DND-41 (cell line): ENCODE data around the gene SPINK9.
A peak's percentile ranks its signal among the peaks of the same experiment; 100 is the strongest.

Experiments used
- ATAC-seq: fragments of 200-7000 bp; cut with Tn5 transposase; 3 replicates; pipeline ENCODE4 v1.9.1; 2021; ENCODE audit warnings: low read depth; ENCODE audit not compliant: insufficient read depth
- DNase-seq: peaks from one replicate; pipeline ENCODE4 v3.0.0-alpha.2; 2020
- H2AFZ ChIP-seq: 2 replicates; pipeline ENCODE4 v1.6.0; 2012; ENCODE audit warnings: low read depth, low read length
- H3K27ac ChIP-seq: 2 replicates; pipeline ENCODE4 v1.5.1; 2012; ENCODE audit warnings: low read length, inconsistent platforms
- H3K27me3 ChIP-seq: fragments of 200-600 bp; sonication (generic); 2 replicates; pipeline ENCODE4 v1.6.0; 2012; ENCODE audit warnings: low read length, mild to moderate bottlenecking, inconsistent platforms; ENCODE audit not compliant: insufficient read depth, poor library complexity
- H3K36me3 ChIP-seq: 2 replicates; pipeline ENCODE4 v1.5.1; 2012; ENCODE audit warnings: low read length, inconsistent platforms; ENCODE audit not compliant: insufficient read depth
- H3K4me1 ChIP-seq: 2 replicates; pipeline ENCODE4 v1.5.1; 2012; ENCODE audit warnings: mild to moderate bottlenecking, low read length; ENCODE audit not compliant: insufficient read depth
- H3K4me2 ChIP-seq: 2 replicates; pipeline ENCODE4 v1.6.0; 2012; ENCODE audit warnings: mild to moderate bottlenecking, moderate library complexity, low read length, inconsistent platforms; ENCODE audit not compliant: insufficient read depth
- H3K4me3 ChIP-seq, 2 experiments: fragments of 200-600 bp in 1 of 2; shearing (Covaris generic) in 1 of 2; 2 replicates each; pipeline ENCODE4 v1.5.1; 2012 to 2016; ENCODE audit warnings: inconsistent platforms in 2 of 2, low read length in 2 of 2, mild to moderate bottlenecking in 2 of 2, low read depth in 1 of 2, moderate library complexity in 1 of 2
- H3K79me2 ChIP-seq: 2 replicates; pipeline ENCODE4 v1.6.0; 2012; ENCODE audit warnings: low read length, inconsistent platforms; ENCODE audit not compliant: insufficient read depth
- H3K9ac ChIP-seq: 2 replicates; pipeline ENCODE4 v1.6.0; 2012; ENCODE audit warnings: low read depth, mild to moderate bottlenecking, inconsistent platforms, low read length, moderate library complexity
- H3K9me3 ChIP-seq: 2 replicates; pipeline ENCODE4 v1.5.1; 2012; ENCODE audit warnings: low read length, moderate library complexity, mild to moderate bottlenecking, inconsistent platforms; ENCODE audit not compliant: insufficient read depth, severe bottlenecking
- H4K20me1 ChIP-seq: 2 replicates; pipeline ENCODE4 v1.6.0; 2012; ENCODE audit warnings: low read length; ENCODE audit not compliant: insufficient read depth
- EZH2 ChIP-seq: IDR thresholded peaks from 3 replicates; pipeline ENCODE4 v1.6.1; 2012; ENCODE audit warnings: borderline replicate concordance, low read depth, mild to moderate bottlenecking, moderate library complexity, low read length, inconsistent platforms; ENCODE audit not compliant: severe bottlenecking
- TF ChIP-seq, protein P1 (sequence below): IDR thresholded peaks from 2 replicates; pipeline ENCODE4 v1.5.1; 2012; ENCODE audit warnings: borderline replicate concordance, low read length, moderate library complexity, mild to moderate bottlenecking; ENCODE audit not compliant: poor library complexity, severe bottlenecking; ENCODE audit errors: extremely low read depth

SPINK9 gene

DNA sequence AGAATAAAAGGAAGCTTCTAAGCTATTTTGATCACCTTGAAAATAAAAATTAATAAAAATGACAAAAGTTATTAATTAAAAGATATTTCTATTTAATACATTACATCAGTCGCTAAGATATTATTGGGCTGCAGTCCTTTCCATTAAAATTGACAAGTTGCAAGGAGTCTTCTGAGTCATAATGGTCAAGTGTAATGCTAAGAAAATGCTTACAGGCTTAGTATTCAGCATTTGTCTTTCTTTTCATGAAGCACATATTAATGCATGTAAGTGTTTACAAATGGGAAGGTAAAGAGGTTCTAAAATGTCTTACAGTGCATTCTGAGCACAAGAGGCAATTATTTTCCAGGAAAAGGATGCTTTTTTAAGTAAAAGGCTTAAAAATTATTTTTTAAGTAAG lies 17.3 kb downstream of the SPINK9 start:
- Histone ChIP-seq H2AFZ (no peak overlapping the region), H3K4me1 (no peaks in the 10 kb centered on the region), H4K20me1 (no peaks in the 10 kb centered on the region), H3K9me3 (no peaks in the 10 kb centered on the region), H3K27ac (no peak overlapping the region), H3K4me2 (no peak overlapping the region), H3K4me3 (no peak overlapping the region), H3K27me3 (no peaks in the 10 kb centered on the region), H3K36me3 (no peaks in the 10 kb centered on the region), H3K79me2 (no peaks in the 10 kb centered on the region), H3K9ac (no peak overlapping the region)
- DNase-seq: no peak
- no peak for ATAC-seq
- no peak for TF ChIP-seq EZH2
- TF ChIP-seq, protein P1, sequence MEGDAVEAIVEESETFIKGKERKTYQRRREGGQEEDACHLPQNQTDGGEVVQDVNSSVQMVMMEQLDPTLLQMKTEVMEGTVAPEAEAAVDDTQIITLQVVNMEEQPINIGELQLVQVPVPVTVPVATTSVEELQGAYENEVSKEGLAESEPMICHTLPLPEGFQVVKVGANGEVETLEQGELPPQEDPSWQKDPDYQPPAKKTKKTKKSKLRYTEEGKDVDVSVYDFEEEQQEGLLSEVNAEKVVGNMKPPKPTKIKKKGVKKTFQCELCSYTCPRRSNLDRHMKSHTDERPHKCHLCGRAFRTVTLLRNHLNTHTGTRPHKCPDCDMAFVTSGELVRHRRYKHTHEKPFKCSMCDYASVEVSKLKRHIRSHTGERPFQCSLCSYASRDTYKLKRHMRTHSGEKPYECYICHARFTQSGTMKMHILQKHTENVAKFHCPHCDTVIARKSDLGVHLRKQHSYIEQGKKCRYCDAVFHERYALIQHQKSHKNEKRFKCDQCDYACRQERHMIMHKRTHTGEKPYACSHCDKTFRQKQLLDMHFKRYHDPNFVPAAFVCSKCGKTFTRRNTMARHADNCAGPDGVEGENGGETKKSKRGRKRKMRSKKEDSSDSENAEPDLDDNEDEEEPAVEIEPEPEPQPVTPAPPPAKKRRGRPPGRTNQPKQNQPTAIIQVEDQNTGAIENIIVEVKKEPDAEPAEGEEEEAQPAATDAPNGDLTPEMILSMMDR: no peak

DNA sequence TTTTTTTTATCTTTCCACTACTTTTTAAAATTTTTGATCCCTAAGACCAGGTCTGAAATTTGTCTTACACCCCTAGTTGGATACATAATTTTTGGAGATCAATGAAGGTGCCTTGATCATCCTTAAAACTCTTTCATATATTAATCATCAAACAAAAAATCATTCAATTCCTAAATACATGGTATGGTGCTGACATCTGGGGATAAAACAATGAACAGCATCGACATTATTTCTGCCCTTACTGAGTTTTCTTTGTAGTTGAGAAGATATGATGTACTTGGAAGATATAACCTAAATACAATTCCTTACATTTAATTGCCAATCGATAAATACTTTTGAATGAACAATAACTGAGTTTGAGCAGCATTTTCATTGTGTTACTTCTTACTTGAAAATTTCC lies 18.3 kb downstream of the SPINK9 start:
- Histone ChIP-seq H3K27ac (no peak overlapping the region), H4K20me1 (no peaks in the 10 kb centered on the region), H3K36me3 (no peaks in the 10 kb centered on the region), H3K9ac (no peak overlapping the region), H3K4me2 (no peak overlapping the region), H3K4me1 (no peaks in the 10 kb centered on the region), H3K4me3 (no peak overlapping the region), H3K9me3 (no peaks in the 10 kb centered on the region), H3K27me3 (no peaks in the 10 kb centered on the region), H2AFZ (no peak overlapping the region), H3K79me2 (no peaks in the 10 kb centered on the region)
- DNase-seq (no peak), ATAC-seq (no peak)
- TF ChIP-seq EZH2: no peak
- TF ChIP-seq, protein P1: no peak

DNA sequence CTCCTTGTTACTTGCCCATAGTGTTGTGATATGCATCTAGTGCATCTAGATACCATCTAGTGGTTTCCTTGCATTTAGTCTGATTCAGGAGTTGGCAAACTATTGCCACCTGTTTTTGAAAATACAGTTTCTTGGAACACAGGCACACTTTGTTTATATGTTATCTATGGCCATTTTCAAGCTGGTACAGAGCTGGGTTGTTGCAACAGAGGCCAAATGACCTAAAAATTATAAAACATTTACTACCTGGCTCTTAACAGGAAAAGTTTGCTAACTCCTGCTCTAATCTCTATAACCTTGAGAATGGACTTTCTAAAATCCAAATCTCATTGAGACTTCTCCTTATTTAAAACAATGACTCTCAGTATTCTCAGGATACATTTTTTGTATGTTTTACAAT lies 29.0 kb downstream of the SPINK9 start:
- TF ChIP-seq EZH2: no peak
- TF ChIP-seq, protein P1: no peak
- no peaks in the 10 kb centered on the region for H3K36me3 ChIP-seq
- 0 out of 3 replicates have a peak, but pooled peaks have one; percentile 39 for ATAC-seq
- no peaks in the 10 kb centered on the region for H3K9me3 ChIP-seq
- no peaks in the 10 kb centered on the region for H4K20me1 ChIP-seq
- H3K79me2 ChIP-seq: no peaks in the 10 kb centered on the region
- no peaks in the 10 kb centered on the region for H3K27me3 ChIP-seq
- H3K4me2 ChIP-seq: no peak overlapping the region
- DNase-seq: no peak
- no peak overlapping the region for H3K27ac ChIP-seq
- H3K4me3 ChIP-seq: no peak overlapping the region
- no peak overlapping the region for H2AFZ ChIP-seq
- H3K9ac ChIP-seq: no peak overlapping the region
- H3K4me1 ChIP-seq: peaks cover 6% of the 10 kb centered on the region; the same call in 1 of the 2 replicates

DNA sequence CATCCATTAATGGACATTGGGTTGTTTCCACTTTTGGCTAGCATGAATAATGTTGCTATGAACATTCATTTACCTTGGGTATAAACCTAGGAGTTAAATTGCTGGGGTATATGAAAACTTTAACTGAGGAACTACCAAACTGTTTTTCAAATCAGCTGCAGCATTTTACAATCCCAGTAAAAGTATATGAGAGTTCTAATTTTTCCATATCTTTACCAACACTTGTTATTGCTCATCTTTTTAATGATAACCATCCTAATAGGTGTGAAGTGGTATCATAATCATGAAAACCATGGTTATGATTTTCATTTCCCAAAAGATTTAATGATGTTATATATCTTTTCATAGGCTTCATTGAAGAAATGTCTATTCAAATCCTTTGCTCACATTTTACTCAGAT lies 32.9 kb downstream of the SPINK9 start:
- no peak for TF ChIP-seq EZH2
- TF ChIP-seq, protein P1: no peak
- H3K79me2 ChIP-seq: no peaks in the 10 kb centered on the region

More for the DNA sequence above, 32.9 kb downstream of the SPINK9 start:
- H3K27ac ChIP-seq: no peak overlapping the region
- no peak overlapping the region for H3K4me2 ChIP-seq
- ATAC-seq (no peak), DNase-seq (no peak)
- H3K4me3 ChIP-seq: no peak overlapping the region
- H3K9ac ChIP-seq: no peak overlapping the region
- H4K20me1 ChIP-seq: no peaks in the 10 kb centered on the region
- H3K4me1 ChIP-seq: peaks cover 6% of the 10 kb centered on the region; the same call in 1 of the 2 replicates
- H2AFZ ChIP-seq: no peak overlapping the region
- H3K27me3 ChIP-seq: no peaks in the 10 kb centered on the region
- H3K9me3 ChIP-seq: no peaks in the 10 kb centered on the region
- no peaks in the 10 kb centered on the region for H3K36me3 ChIP-seq
